Breast epithelium (tissue), 4 donors: ENCODE results near the gene SEMA4B. TPM values are rescaled to one million over a fixed set of nuclear protein-coding genes. Genes with fewer than 3 reads are reported as not detected.
A peak's percentile ranks its signal among the peaks of the same experiment; 100 is the strongest.
"Not testable (repeated sequence)": the region's sequence is repeated elsewhere in the genome, so short reads cannot be mapped to it uniquely, and the experiment has no call there.

ENCODE experiments used
- DNase-seq, 2 donors: peaks; one replicate each; pipeline ENCODE4 v3.0.0-alpha.2; 2019; ENCODE audit warnings: low spot score in 2 of 2
- H3K27ac ChIP-seq, 2 donors: fragments of 200-600 bp; sonication (generic) in 1 of 2; one replicate each; pipeline ENCODE4 v1.5.1; 2016 to 2019; ENCODE audit warnings: mild to moderate bottlenecking in 1 of 2
- H3K27me3 ChIP-seq, 2 donors: fragments of 200-600 bp; sonication (generic) in 1 of 2; one replicate each; pipeline versions ENCODE4 v1.5.1 to v1.6.0; 2017 to 2019; ENCODE audit warnings: control low read depth in 1 of 2, mild to moderate bottlenecking in 1 of 2
- H3K36me3 ChIP-seq: fragments of 200-600 bp; one replicate; pipeline ENCODE4 v1.5.1; 2019
- H3K4me1 ChIP-seq, 2 donors: fragments of 200-600 bp; sonication (generic); one replicate each; pipeline ENCODE4 v1.5.1; 2016 to 2019; ENCODE audit warnings: control low read depth in 1 of 2
- H3K4me3 ChIP-seq, 3 donors: fragments of 200-600 bp; sonication (generic); 1 replicate in 2 of 3; 2 replicates in 1 of 3; pipeline ENCODE4 v1.5.1; 2016 to 2019; ENCODE audit warnings: mild to moderate bottlenecking in 3 of 3, moderate library complexity in 2 of 3
- H3K9me3 ChIP-seq, 2 donors: fragments of 200-600 bp; sonication (generic) in 1 of 2; one replicate each; pipeline ENCODE4 v1.5.1; 2016 to 2019; ENCODE audit warnings: control low read depth in 1 of 2
- CTCF ChIP-seq, 3 donors: fragments of 450-650 bp; IDR thresholded peaks; one replicate each; pipeline ENCODE4 v1.5.1; 2016 to 2017; ENCODE audit warnings: antibody characterized with exemption in 3 of 3, mild to moderate bottlenecking in 3 of 3, moderate library complexity in 3 of 3
- POLR2A ChIP-seq: fragments of 450-650 bp; IDR thresholded peaks from one replicate; pipeline ENCODE4 v1.6.1; 2016; ENCODE audit warnings: antibody characterized with exemption, mild to moderate bottlenecking, moderate library complexity
- POLR2AphosphoS5 ChIP-seq, 3 donors: sonication (generic); formaldehyde crosslinking; IDR thresholded peaks; one replicate each; pipeline ENCODE4 v1.6.1; 2017; ENCODE audit warnings: antibody characterized with exemption in 3 of 3
- intact Hi-C: fragments of 100-400 bp; cut with DNase I; formaldehyde crosslinking; loops from one replicate; pipeline ENCODE4 v1.15.1; 2023; ENCODE audit warnings: low total_unique reads
- total RNA-seq, 3 donors: library from RNA; depleted of rRNA; stranded (reverse); fragments of >200 nt; gene quantifications; one replicate each; pipeline ENCODE4 v1.1.0, GENCODE V29; 2016

The SEMA4B gene
- total RNA-seq, 3 donors from 2014 or later: 6.6 to 72.8 (median 56.9) TPM

GRCh38 chr15:90249203-90249863 lies 48.2 kb downstream of the SEMA4B start, which contains the start of gene TTLL13:
Gene TTLL13 (plus strand): TSS chr15:90249556. CDS start chr15:90250631, 1,075 bp downstream.
- no peaks in the 10 kb centered on the region for H3K4me1 ChIP-seq
- H3K27ac ChIP-seq: peak within 1 kb of the TSS; percentile 52 to 75
- peak; percentile 85 to 86 for DNase-seq
- peak within 1 kb of the TSS; percentile 50 to 88 (median 60) for H3K4me3 ChIP-seq
- intact Hi-C loops: no loop called here
- TF ChIP-seq POLR2A: no peak
- TF ChIP-seq POLR2AphosphoS5 (IDR thresholded peaks at IDR 0.05): peak; percentile 12 to 24 (median 22)
- TF ChIP-seq CTCF (IDR thresholded peaks at IDR 0.05): peak in 1 of 3 donors; percentile 17
- H3K36me3 ChIP-seq: no peaks in the 10 kb centered on the region
- no peaks in the 10 kb centered on the region for H3K27me3 ChIP-seq
- no peaks in the 10 kb centered on the region for H3K9me3 ChIP-seq

DNA sequence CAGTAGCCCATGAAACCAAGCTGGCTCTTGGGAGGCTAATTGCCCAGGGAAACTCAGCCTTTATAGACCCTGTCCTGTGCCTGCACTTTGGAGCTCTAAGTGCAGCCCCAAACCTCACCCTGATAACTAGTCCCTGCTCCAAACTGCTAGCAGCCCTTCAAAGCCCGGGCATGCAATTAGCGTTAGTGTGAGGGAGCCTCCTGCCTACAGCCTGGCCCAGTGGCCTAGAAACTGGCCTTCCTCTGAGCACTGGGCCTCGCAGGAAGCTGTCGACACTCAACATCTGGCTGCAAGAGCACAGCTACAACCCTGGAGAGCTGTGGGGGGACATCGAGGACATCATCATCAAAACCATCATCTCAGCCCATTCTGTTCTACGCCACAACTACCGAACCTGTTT lies 56.6 kb downstream of the SEMA4B start:
- H3K4me1 ChIP-seq: no peaks in the 10 kb centered on the region
- H3K4me3 ChIP-seq: no peak overlapping the region
- intact Hi-C loops: no loop called here
- no peaks in the 10 kb centered on the region for H3K9me3 ChIP-seq
- TF ChIP-seq POLR2A: no peak
- TF ChIP-seq POLR2AphosphoS5 (IDR thresholded peaks at IDR 0.05): no peak
- no peak for TF ChIP-seq CTCF (IDR thresholded peaks at IDR 0.05)
- no peaks in the 10 kb centered on the region for H3K27me3 ChIP-seq
- DNase-seq: no peak
- H3K27ac ChIP-seq: no peak overlapping the region
- no peaks in the 10 kb centered on the region for H3K36me3 ChIP-seq

GRCh38 chr15:90259524-90259923 lies 58.4 kb downstream of the SEMA4B start:
- no peak for DNase-seq
- no peak for TF ChIP-seq POLR2AphosphoS5 (IDR thresholded peaks at IDR 0.05)
- TF ChIP-seq CTCF (IDR thresholded peaks at IDR 0.05): no peak
- no peak for TF ChIP-seq POLR2A
- H3K4me1 ChIP-seq: no peaks in the 10 kb centered on the region
- no peak overlapping the region for H3K27ac ChIP-seq
- H3K4me3 ChIP-seq: no peak overlapping the region
- H3K27me3 ChIP-seq: no peaks in the 10 kb centered on the region
- no peaks in the 10 kb centered on the region for H3K36me3 ChIP-seq
- intact Hi-C loops: no loop called here
- H3K9me3 ChIP-seq: no peaks in the 10 kb centered on the region

- DNase-seq, H3K9me3 ChIP-seq, H3K4me3 ChIP-seq, H3K4me1 ChIP-seq, H3K36me3 ChIP-seq, H3K27ac ChIP-seq, H3K27me3 ChIP-seq, intact Hi-C loops: not testable (repeated sequence)
Measured at GRCh38 chr15:90260731-90261130, 59.6 kb downstream of the SEMA4B start.

- Histone ChIP-seq H3K4me1 (peaks cover 0 to 1% of the 10 kb centered on the region in 2 donors), H3K36me3 (no peaks in the 10 kb centered on the region), H3K4me3 (no peak overlapping the region), H3K27ac (no peak overlapping the region), H3K27me3 (no peaks in the 10 kb centered on the region), H3K9me3 (no peaks in the 10 kb centered on the region)
- intact Hi-C loops: no loop called here
- DNase-seq: no peak
- no peak for TF ChIP-seq POLR2A
- no peak for TF ChIP-seq CTCF (IDR thresholded peaks at IDR 0.05)
- no peak for TF ChIP-seq POLR2AphosphoS5 (IDR thresholded peaks at IDR 0.05)
Measured at GRCh38 chr15:90261811-90262210, 60.7 kb downstream of the SEMA4B start.
